Muscle layer of colon (tissue), 2 donors: ENCODE measurements around the gene CNGA1.

ENCODE experiments used
- H3K27ac ChIP-seq: one replicate; pipeline ENCODE4 v1.7.0; 2013; ENCODE audit warnings: low read depth, mild to moderate bottlenecking, low read length, moderate library complexity
- H3K27me3 ChIP-seq, 2 donors: one replicate each; pipeline ENCODE4 v1.7.0; 2013; ENCODE audit warnings: low read length in 2 of 2, mild to moderate bottlenecking in 2 of 2; ENCODE audit not compliant: insufficient read depth in 2 of 2, control insufficient read depth in 1 of 2
- H3K36me3 ChIP-seq: one replicate; pipeline ENCODE4 v1.7.0; 2013; ENCODE audit warnings: mild to moderate bottlenecking, low read length; ENCODE audit not compliant: insufficient read depth
- H3K4me1 ChIP-seq: one replicate; pipeline ENCODE4 v1.7.0; 2013; ENCODE audit warnings: mild to moderate bottlenecking, low read length; ENCODE audit not compliant: insufficient read depth
- H3K4me3 ChIP-seq, 2 donors: one replicate each; pipeline ENCODE4 v1.7.0; 2013; ENCODE audit warnings: low read length in 2 of 2, low read depth in 1 of 2, mild to moderate bottlenecking in 1 of 2, moderate library complexity in 1 of 2
- H3K9ac ChIP-seq: one replicate; pipeline ENCODE4 v1.7.0; 2013; ENCODE audit warnings: low read length
- H3K9me3 ChIP-seq: one replicate; pipeline ENCODE4 v1.7.0; 2013; ENCODE audit warnings: mild to moderate bottlenecking, low read length
- donor health status: abdominal sarcoma.
- donor health status: Adenocarcinoma of cecum.

CNGA1 gene

GRCh38 chr4:48042979-48043461 lies 26.5 kb upstream of the CNGA1 start:
- Histone ChIP-seq H3K9ac (no peak overlapping the region), H3K4me3 (no peak overlapping the region), H3K9me3 (no peaks in the 10 kb centered on the region), H3K4me1 (no peaks in the 10 kb centered on the region), H3K27me3 (no peaks in the 10 kb centered on the region), H3K36me3 (no peaks in the 10 kb centered on the region), H3K27ac (no peak overlapping the region)

DNA sequence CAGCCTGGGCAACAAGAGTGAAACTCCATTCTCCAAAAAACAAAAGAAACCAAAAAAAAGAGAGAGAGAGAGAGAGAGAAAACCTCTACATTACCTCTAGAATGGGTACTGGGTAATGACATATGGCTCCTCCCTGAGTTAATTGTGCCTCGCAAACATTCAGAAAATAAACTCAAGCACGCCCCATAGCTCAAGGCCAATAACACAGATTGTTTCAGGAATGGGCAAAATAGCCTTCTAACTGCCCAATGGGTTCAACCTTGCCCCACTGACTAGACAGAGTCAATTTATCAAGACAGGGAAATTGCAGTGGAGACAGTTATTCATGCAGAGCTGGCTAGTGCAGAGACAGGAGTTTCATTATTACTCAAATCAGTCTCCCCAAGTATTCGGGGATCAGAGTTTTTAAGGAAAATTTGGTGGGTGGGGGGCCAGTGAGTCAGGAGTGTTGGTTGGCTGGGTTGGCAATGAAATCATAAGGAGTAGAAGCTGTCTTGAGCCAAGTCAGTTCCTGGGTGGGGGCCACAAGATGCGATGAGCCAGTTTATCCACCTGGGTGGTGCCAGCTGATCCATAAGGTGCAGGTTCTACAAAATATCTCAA lies 25.2 kb upstream of the CNGA1 start:
- no peaks in the 10 kb centered on the region for H3K36me3 ChIP-seq
- no peak overlapping the region for H3K9ac ChIP-seq
- no peaks in the 10 kb centered on the region for H3K27me3 ChIP-seq
- H3K4me3 ChIP-seq = no peak overlapping the region
- no peaks in the 10 kb centered on the region for H3K4me1 ChIP-seq
- H3K27ac ChIP-seq = no peak overlapping the region
- H3K9me3 ChIP-seq = no peaks in the 10 kb centered on the region

- Histone ChIP-seq H3K4me1 (no peaks in the 10 kb centered on the region), H3K9me3 (no peaks in the 10 kb centered on the region), H3K9ac (no peak overlapping the region), H3K36me3 (no peaks in the 10 kb centered on the region), H3K27me3 (no peaks in the 10 kb centered on the region), H3K27ac (no peak overlapping the region), H3K4me3 (no peak overlapping the region)
These were observed 23.1 kb upstream of the CNGA1 start for GRCh38 chr4:48039561-48039960.

- Histone ChIP-seq H3K4me3 (no peak overlapping the region), H3K27me3 (no peaks in the 10 kb centered on the region), H3K9me3 (no peaks in the 10 kb centered on the region), H3K36me3 (no peaks in the 10 kb centered on the region), H3K9ac (no peak overlapping the region), H3K4me1 (no peaks in the 10 kb centered on the region), H3K27ac (no peak overlapping the region)
These were observed 22.2 kb upstream of the CNGA1 start for GRCh38 chr4:48038666-48039065.

DNA sequence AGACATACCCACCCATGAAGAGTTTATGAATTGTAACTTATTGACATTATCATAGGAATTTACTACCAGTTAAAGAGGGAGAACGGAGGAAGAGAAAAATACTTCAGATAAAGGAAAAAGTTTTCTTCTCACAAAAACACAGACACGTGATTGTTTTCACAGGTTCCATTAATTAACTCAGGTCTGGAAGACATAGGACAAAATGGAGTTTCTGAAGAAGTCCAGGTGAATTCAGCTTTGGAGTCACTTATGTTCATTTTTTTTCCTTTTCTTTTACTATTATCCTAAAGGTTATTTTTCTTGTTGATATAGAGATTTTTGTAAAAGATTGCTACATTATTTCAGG lies 20.6 kb upstream of the CNGA1 start:
- H3K27ac ChIP-seq = no peak overlapping the region
- no peaks in the 10 kb centered on the region for H3K4me1 ChIP-seq
- H3K27me3 ChIP-seq = no peaks in the 10 kb centered on the region
- H3K4me3 ChIP-seq = no peak overlapping the region
- no peak overlapping the region for H3K9ac ChIP-seq
- H3K9me3 ChIP-seq = no peaks in the 10 kb centered on the region
- H3K36me3 ChIP-seq = no peaks in the 10 kb centered on the region

- no peak overlapping the region for H3K9ac ChIP-seq
- no peak overlapping the region for H3K4me3 ChIP-seq
- H3K27ac ChIP-seq = no peak overlapping the region
- no peaks in the 10 kb centered on the region for H3K4me1 ChIP-seq
- H3K27me3 ChIP-seq = no peaks in the 10 kb centered on the region
- H3K9me3 ChIP-seq = no peaks in the 10 kb centered on the region
- H3K36me3 ChIP-seq = no peaks in the 10 kb centered on the region
These were observed 19.5 kb upstream of the CNGA1 start for GRCh38 chr4:48035952-48036351.

GRCh38 chr4:48033825-48034413 lies 17.4 kb upstream of the CNGA1 start:
- H3K27me3 ChIP-seq = no peaks in the 10 kb centered on the region
- no peaks in the 10 kb centered on the region for H3K9me3 ChIP-seq
- no peak overlapping the region for H3K4me3 ChIP-seq
- no peaks in the 10 kb centered on the region for H3K36me3 ChIP-seq
- H3K4me1 ChIP-seq = no peaks in the 10 kb centered on the region
- H3K27ac ChIP-seq = no peak overlapping the region
- H3K9ac ChIP-seq = no peak overlapping the region

DNA sequence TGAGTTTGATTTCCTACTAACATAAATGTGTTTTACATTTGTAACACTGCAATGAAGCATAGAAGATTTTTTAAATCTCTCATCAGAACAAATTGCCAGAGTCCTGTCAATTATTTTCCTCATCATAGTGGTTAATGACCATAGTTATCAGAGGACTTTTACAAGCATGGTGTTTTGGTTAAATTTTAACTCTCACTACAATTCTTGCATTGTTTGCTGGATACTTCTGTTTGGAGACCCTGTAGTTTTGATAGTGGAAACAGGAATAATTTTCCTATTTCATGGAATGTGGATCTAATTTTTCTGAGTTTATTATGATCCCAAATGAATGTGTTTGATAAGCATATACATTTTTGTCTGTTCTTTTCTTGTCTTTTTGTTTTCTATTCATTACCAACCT lies 16.9 kb upstream of the CNGA1 start:
- Histone ChIP-seq H3K4me1 (no peaks in the 10 kb centered on the region), H3K27ac (no peak overlapping the region), H3K36me3 (no peaks in the 10 kb centered on the region), H3K9me3 (no peaks in the 10 kb centered on the region), H3K4me3 (no peak overlapping the region), H3K27me3 (no peaks in the 10 kb centered on the region), H3K9ac (no peak overlapping the region)

DNA sequence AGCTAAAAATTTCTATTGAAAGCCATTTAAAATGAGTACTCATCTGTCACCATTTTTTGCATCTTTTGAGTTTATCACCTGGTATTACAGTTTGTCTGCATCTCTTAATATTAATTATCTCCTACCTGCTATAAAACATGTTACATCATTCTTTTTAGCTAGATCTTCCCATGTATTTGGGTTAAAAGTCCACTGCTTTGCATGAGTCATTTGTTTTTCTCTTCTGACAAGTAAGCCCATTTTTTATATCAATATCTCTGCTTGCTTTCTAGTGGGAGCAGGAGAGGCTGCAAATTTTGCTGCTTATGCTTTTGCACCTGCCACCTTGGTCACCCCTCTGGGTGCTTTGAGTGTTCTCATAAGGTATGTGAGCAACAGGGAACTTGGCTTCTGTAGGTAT lies 16.2 kb upstream of the CNGA1 start:
- no peak overlapping the region for H3K27ac ChIP-seq
- no peaks in the 10 kb centered on the region for H3K9me3 ChIP-seq
- no peaks in the 10 kb centered on the region for H3K4me1 ChIP-seq
- no peak overlapping the region for H3K4me3 ChIP-seq
- no peaks in the 10 kb centered on the region for H3K36me3 ChIP-seq
- no peaks in the 10 kb centered on the region for H3K27me3 ChIP-seq
- no peak overlapping the region for H3K9ac ChIP-seq

- H3K4me1 ChIP-seq = no peaks in the 10 kb centered on the region
- H3K36me3 ChIP-seq = no peaks in the 10 kb centered on the region
- H3K4me3 ChIP-seq = no peak overlapping the region
- H3K9me3 ChIP-seq = no peaks in the 10 kb centered on the region
- H3K9ac ChIP-seq = no peak overlapping the region
- H3K27me3 ChIP-seq = no peaks in the 10 kb centered on the region
- no peak overlapping the region for H3K27ac ChIP-seq
These were observed 15.5 kb upstream of the CNGA1 start for GRCh38 chr4:48031802-48032525.

- no peak overlapping the region for H3K4me3 ChIP-seq
- H3K27ac ChIP-seq = no peak overlapping the region
- no peaks in the 10 kb centered on the region for H3K9me3 ChIP-seq
- no peak overlapping the region for H3K9ac ChIP-seq
- H3K27me3 ChIP-seq = no peaks in the 10 kb centered on the region
- no peaks in the 10 kb centered on the region for H3K36me3 ChIP-seq
- H3K4me1 ChIP-seq = no peaks in the 10 kb centered on the region
These were observed 14.0 kb upstream of the CNGA1 start for GRCh38 chr4:48030470-48030869.

DNA sequence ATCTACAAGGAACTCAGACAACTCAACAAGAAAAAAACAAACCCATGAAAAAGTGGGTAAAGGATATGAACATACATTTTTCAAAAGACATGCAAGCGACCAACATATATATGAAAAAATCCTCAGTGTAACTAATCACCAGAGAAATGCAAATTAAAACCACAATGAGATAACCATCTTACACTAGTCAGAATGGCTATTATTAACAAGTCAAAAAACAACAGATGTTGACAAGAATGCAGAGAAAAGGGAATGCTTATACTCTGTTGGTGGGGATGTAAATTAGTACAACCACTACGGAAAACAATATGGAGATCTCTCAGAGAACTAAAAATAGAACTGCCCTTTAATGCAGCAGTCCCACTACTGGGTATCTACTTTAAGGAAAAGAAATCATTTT lies 12.2 kb upstream of the CNGA1 start:
- Histone ChIP-seq H3K4me1 (no peaks in the 10 kb centered on the region), H3K9me3 (no peaks in the 10 kb centered on the region)

More for the DNA sequence above, 12.2 kb upstream of the CNGA1 start:
- no peak overlapping the region for H3K4me3 ChIP-seq
- H3K36me3 ChIP-seq = no peaks in the 10 kb centered on the region
- H3K27ac ChIP-seq = no peak overlapping the region
- H3K9ac ChIP-seq = no peak overlapping the region
- H3K27me3 ChIP-seq = no peaks in the 10 kb centered on the region
